Mesendoderm (in vitro differentiated cells): ENCODE data around the gene GNAQ.

Experiments used
- DNase-seq: peaks from one replicate; pipeline ENCODE4 v3.0.0; 2013
- H2AK5ac ChIP-seq: 2 replicates; pipeline ENCODE4 v1.6.1; 2013; ENCODE audit warnings: low read length, inconsistent platforms
- H2BK120ac ChIP-seq: 2 replicates; pipeline ENCODE4 v1.6.1; 2013; ENCODE audit warnings: low read depth, mild to moderate bottlenecking, low read length, moderate library complexity, mixed read lengths
- H2BK15ac ChIP-seq: replicated peaks from 2 replicates; pipeline ENCODE4 v1.6.1; 2013; ENCODE audit warnings: low read depth, mild to moderate bottlenecking, moderate library complexity
- H2BK5ac ChIP-seq: 2 replicates; pipeline ENCODE4 v1.6.1; 2013; ENCODE audit warnings: low read length, inconsistent platforms
- H3K18ac ChIP-seq: 2 replicates; pipeline ENCODE4 v1.6.1; 2013; ENCODE audit warnings: mild to moderate bottlenecking, low read length, mixed read lengths
- H3K23ac ChIP-seq: one replicate; pipeline ENCODE4 v1.6.1; 2013; ENCODE audit warnings: low read length
- H3K27ac ChIP-seq: 2 replicates; pipeline ENCODE4 v1.5.1; 2013; ENCODE audit warnings: low read depth, mild to moderate bottlenecking, inconsistent platforms, low read length, moderate library complexity
- H3K27me3 ChIP-seq: 2 replicates; pipeline ENCODE4 v1.6.1; 2013; ENCODE audit warnings: low read length, control low read depth, mild to moderate bottlenecking, inconsistent platforms; ENCODE audit not compliant: insufficient read depth, poor library complexity
- H3K36me3 ChIP-seq: 2 replicates; pipeline ENCODE4 v1.6.1; 2013; ENCODE audit warnings: low read length, inconsistent platforms; ENCODE audit not compliant: control insufficient read depth, insufficient read depth
- H3K4ac ChIP-seq: one replicate; pipeline ENCODE4 v1.6.1; 2013; ENCODE audit warnings: low read depth, mild to moderate bottlenecking, low read length, moderate library complexity
- H3K4me1 ChIP-seq: 2 replicates; pipeline ENCODE4 v1.6.1; 2013; ENCODE audit warnings: low read depth, low read length, inconsistent platforms; ENCODE audit not compliant: control insufficient read depth
- H3K4me2 ChIP-seq: 2 replicates; pipeline ENCODE4 v1.6.1; 2013; ENCODE audit warnings: low read length
- H3K4me3 ChIP-seq: 2 replicates; pipeline ENCODE4 v1.5.1; 2013; ENCODE audit warnings: mild to moderate bottlenecking, low read length
- H3K56ac ChIP-seq: one replicate; pipeline ENCODE4 v1.6.1; 2013; ENCODE audit warnings: low read length
- H3K79me1 ChIP-seq: 2 replicates; pipeline ENCODE4 v1.6.1; 2013; ENCODE audit warnings: low read length, inconsistent platforms
- H3K79me2 ChIP-seq: 2 replicates; pipeline ENCODE4 v1.6.1; 2013; ENCODE audit warnings: mild to moderate bottlenecking, low read length; ENCODE audit not compliant: control insufficient read depth, insufficient read depth
- H3K9ac ChIP-seq: 2 replicates; pipeline ENCODE4 v1.6.1; 2013; ENCODE audit warnings: low read length, inconsistent platforms
- H4K5ac ChIP-seq: one replicate; pipeline ENCODE4 v1.6.1; 2013; ENCODE audit warnings: low read length
- H4K8ac ChIP-seq: one replicate; pipeline ENCODE4 v1.6.1; 2013; ENCODE audit warnings: low read depth, mild to moderate bottlenecking, control low read depth, low read length, moderate library complexity
- WGBS: extraction: QIAGEN DNeasy Blood & Tissue Kit; methylation state at CpG from one replicate; pipeline ENCODE4 v1.1.7; 2013; ENCODE audit warnings: low lambda C conversion rate, missing lambda C conversion rate; ENCODE audit not compliant: insufficient coverage; ENCODE audit errors: extremely low coverage; 5-methylcytosine and 5-hydroxymethylcytosine counted together

Gene GNAQ

GRCh38 chr9:77935974-77936373, 95.6 kb downstream of the GNAQ start:
- H3K23ac ChIP-seq: no peak overlapping the region
- H2BK120ac ChIP-seq: no peak overlapping the region

GRCh38 chr9:77935211-77935610, 96.4 kb downstream of the GNAQ start:
- H3K4ac ChIP-seq: no peak overlapping the region

More at GRCh38 chr9:77935974-77936373, 95.6 kb downstream of the GNAQ start:
- Histone ChIP-seq H2AK5ac (no peak overlapping the region), H2BK5ac (no peak overlapping the region), H4K5ac (no peak overlapping the region), H3K79me2 (peaks cover 7% of the 10 kb centered on the region), H3K4me2 (no peak overlapping the region), H3K4ac (no peak overlapping the region), H3K56ac (no peak overlapping the region), H3K4me1 (peaks cover 6% of the 10 kb centered on the region), H3K9ac (no peak overlapping the region), H3K4me3 (no peak overlapping the region), H4K8ac (no peak overlapping the region), H3K36me3 (no peaks in the 10 kb centered on the region), H3K79me1 (peaks cover 14% of the 10 kb centered on the region), H3K27me3 (no peaks in the 10 kb centered on the region), H2BK15ac (no peak overlapping the region), H3K27ac (no peak overlapping the region), H3K18ac (no peak overlapping the region)
- no CpG with 5 or more reads among the region's 3 CpGs for WGBS
- no peak for DNase-seq

GRCh38 chr9:77933976-77934375, 97.6 kb downstream of the GNAQ start:
- Histone ChIP-seq H2BK120ac (no peak overlapping the region), H3K79me2 (peaks cover 7% of the 10 kb centered on the region), H3K4me1 (peaks cover 6% of the 10 kb centered on the region), H3K36me3 (no peaks in the 10 kb centered on the region), H3K79me1 (peaks cover 14% of the 10 kb centered on the region), H3K4me2 (no peak overlapping the region), H3K23ac (no peak overlapping the region), H2BK5ac (no peak overlapping the region), H3K4me3 (no peak overlapping the region), H4K5ac (no peak overlapping the region), H3K4ac (no peak overlapping the region), H3K9ac (no peak overlapping the region), H3K27me3 (no peaks in the 10 kb centered on the region), H2BK15ac (no peak overlapping the region), H3K27ac (no peak overlapping the region), H2AK5ac (no peak overlapping the region), H3K18ac (no peak overlapping the region), H3K56ac (no peak overlapping the region), H4K8ac (no peak overlapping the region)
- DNase-seq: no peak
- WGBS: no CpG with 5 or more reads among the region's 8 CpGs

More at GRCh38 chr9:77935211-77935610, 96.4 kb downstream of the GNAQ start:
- peaks cover 6% of the 10 kb centered on the region for H3K4me1 ChIP-seq
- H3K27ac ChIP-seq: no peak overlapping the region
- no peak overlapping the region for H3K23ac ChIP-seq
- WGBS: no CpG with 5 or more reads among the region's 3 CpGs
- H3K18ac ChIP-seq: no peak overlapping the region
- H3K36me3 ChIP-seq: no peaks in the 10 kb centered on the region
- no peak overlapping the region for H2AK5ac ChIP-seq
- DNase-seq: no peak
- H4K8ac ChIP-seq: no peak overlapping the region
- H3K9ac ChIP-seq: no peak overlapping the region
- no peak overlapping the region for H2BK15ac ChIP-seq
- H3K4me2 ChIP-seq: no peak overlapping the region
- no peak overlapping the region for H3K56ac ChIP-seq
- peaks cover 16% of the 10 kb centered on the region for H3K79me1 ChIP-seq
- no peak overlapping the region for H4K5ac ChIP-seq
- no peak overlapping the region for H2BK5ac ChIP-seq
- no peak overlapping the region for H2BK120ac ChIP-seq
- H3K79me2 ChIP-seq: peaks cover 8% of the 10 kb centered on the region
- H3K4me3 ChIP-seq: no peak overlapping the region
- no peaks in the 10 kb centered on the region for H3K27me3 ChIP-seq

- Histone ChIP-seq H4K5ac (no peak overlapping the region), H3K36me3 (no peaks in the 10 kb centered on the region), H3K79me1 (peaks cover 9% of the 10 kb centered on the region), H3K4me1 (peaks cover 6% of the 10 kb centered on the region), H2BK5ac (no peak overlapping the region), H3K79me2 (peaks cover 4% of the 10 kb centered on the region), H3K27ac (no peak overlapping the region), H3K4ac (no peak overlapping the region), H3K27me3 (no peaks in the 10 kb centered on the region), H2BK120ac (no peak overlapping the region), H3K23ac (no peak overlapping the region), H2BK15ac (no peak overlapping the region), H3K56ac (no peak overlapping the region), H3K18ac (no peak overlapping the region), H2AK5ac (no peak overlapping the region), H3K4me3 (no peak overlapping the region), H4K8ac (no peak overlapping the region), H3K9ac (no peak overlapping the region), H3K4me2 (no peak overlapping the region)
- no CpG with 5 or more reads among the region's 7 CpGs for WGBS
- no peak for DNase-seq
These were observed 98.6 kb downstream of the GNAQ start for GRCh38 chr9:77933019-77933418.

- H3K36me3 ChIP-seq: no peaks in the 10 kb centered on the region
- H3K27ac ChIP-seq: no peak overlapping the region
- H3K23ac ChIP-seq: no peak overlapping the region
- H3K4me2 ChIP-seq: no peak overlapping the region
- no peak overlapping the region for H2BK15ac ChIP-seq
- H2BK5ac ChIP-seq: no peak overlapping the region
- H4K8ac ChIP-seq: no peak overlapping the region
- H4K5ac ChIP-seq: no peak overlapping the region
- no peak overlapping the region for H3K4me3 ChIP-seq
- H3K9ac ChIP-seq: no peak overlapping the region
- H2AK5ac ChIP-seq: no peak overlapping the region
- no peak overlapping the region for H2BK120ac ChIP-seq
- peaks cover 4% of the 10 kb centered on the region for H3K79me2 ChIP-seq
- H3K18ac ChIP-seq: no peak overlapping the region
- peaks cover 8% of the 10 kb centered on the region for H3K4me1 ChIP-seq
- H3K4ac ChIP-seq: no peak overlapping the region
- no peak overlapping the region for H3K56ac ChIP-seq
- H3K27me3 ChIP-seq: no peaks in the 10 kb centered on the region
- H3K79me1 ChIP-seq: peaks cover 9% of the 10 kb centered on the region
- no peak for DNase-seq
These were observed 101.7 kb downstream of the GNAQ start for GRCh38 chr9:77929942-77930341.

GRCh38 chr9:77927265-77927664, 104.3 kb downstream of the GNAQ start:
- Histone ChIP-seq H4K5ac (no peak overlapping the region), H2BK5ac (no peak overlapping the region), H3K79me1 (peaks cover 4% of the 10 kb centered on the region), H2BK15ac (no peak overlapping the region), H3K36me3 (no peaks in the 10 kb centered on the region), H3K9ac (no peak overlapping the region), H2AK5ac (no peak overlapping the region), H3K27ac (no peak overlapping the region), H3K4me2 (no peak overlapping the region), H3K56ac (no peak overlapping the region), H3K4ac (no peak overlapping the region), H3K4me3 (no peak overlapping the region), H3K27me3 (no peaks in the 10 kb centered on the region), H3K79me2 (peaks cover 4% of the 10 kb centered on the region), H4K8ac (no peak overlapping the region), H2BK120ac (no peak overlapping the region), H3K23ac (no peak overlapping the region), H3K18ac (peak overlapping the region; percentile 39), H3K4me1 (peaks cover 7% of the 10 kb centered on the region)
- no peak for DNase-seq
- WGBS: no CpG with 5 or more reads among the region's 2 CpGs
